Measurements from ENCODE around the gene CD58.

DNA sequence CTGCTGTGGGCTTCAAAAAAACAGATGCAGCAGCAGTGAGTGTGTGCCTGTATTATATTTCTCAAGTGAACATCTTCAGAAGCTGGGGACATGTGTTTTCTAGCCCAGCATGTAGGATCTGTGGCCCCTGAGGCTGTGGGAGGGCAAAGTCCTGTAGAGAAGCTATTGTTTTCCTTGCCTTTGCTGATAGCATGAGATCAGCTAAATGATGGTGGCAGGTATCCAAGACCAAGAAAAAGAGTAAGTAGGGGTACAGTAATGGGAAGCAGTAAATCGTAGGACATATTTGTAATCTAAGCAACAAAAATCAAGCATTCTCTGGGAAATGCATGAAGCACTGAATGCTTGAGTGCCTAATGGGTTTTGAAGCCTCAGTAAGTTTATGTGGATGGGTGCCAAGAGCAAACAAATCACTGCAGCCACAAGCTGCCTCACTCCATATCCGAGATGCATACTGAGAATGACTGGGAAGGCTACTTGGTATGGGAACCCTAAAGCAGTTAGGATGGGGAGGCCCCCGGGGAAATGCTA lies 98.3 kb downstream of the CD58 start:
- TF ChIP-seq, protein P1, sequence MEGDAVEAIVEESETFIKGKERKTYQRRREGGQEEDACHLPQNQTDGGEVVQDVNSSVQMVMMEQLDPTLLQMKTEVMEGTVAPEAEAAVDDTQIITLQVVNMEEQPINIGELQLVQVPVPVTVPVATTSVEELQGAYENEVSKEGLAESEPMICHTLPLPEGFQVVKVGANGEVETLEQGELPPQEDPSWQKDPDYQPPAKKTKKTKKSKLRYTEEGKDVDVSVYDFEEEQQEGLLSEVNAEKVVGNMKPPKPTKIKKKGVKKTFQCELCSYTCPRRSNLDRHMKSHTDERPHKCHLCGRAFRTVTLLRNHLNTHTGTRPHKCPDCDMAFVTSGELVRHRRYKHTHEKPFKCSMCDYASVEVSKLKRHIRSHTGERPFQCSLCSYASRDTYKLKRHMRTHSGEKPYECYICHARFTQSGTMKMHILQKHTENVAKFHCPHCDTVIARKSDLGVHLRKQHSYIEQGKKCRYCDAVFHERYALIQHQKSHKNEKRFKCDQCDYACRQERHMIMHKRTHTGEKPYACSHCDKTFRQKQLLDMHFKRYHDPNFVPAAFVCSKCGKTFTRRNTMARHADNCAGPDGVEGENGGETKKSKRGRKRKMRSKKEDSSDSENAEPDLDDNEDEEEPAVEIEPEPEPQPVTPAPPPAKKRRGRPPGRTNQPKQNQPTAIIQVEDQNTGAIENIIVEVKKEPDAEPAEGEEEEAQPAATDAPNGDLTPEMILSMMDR (IDR thresholded peaks at IDR 0.05), result no peak
- TF ChIP-seq POLR2A (IDR thresholded peaks at IDR 0.05) (no peak), EP300 (IDR thresholded peaks at IDR 0.05) (no peak), POLR2AphosphoS5 (IDR thresholded peaks at IDR 0.05) (no peak)

Data from suprapubic skin (tissue), 4 donors.